AG04450 (cell line): Measurements from ENCODE around the gene SLC49A3. TPM values are rescaled to one million over a fixed set of nuclear protein-coding genes. Genes with fewer than 3 reads are reported as not detected.

Source experiments
- CTCF ChIA-PET: fragments of 300-600, 350-600 bp; formaldehyde crosslinking; extraction: SDS; loops from one replicate; lab custom pipeline; 2022; ENCODE audit warnings: antibody characterized with exemption, inconsistent platforms; lab: Charles Lee
- POLR2A ChIA-PET: fragments of 350-600 bp; formaldehyde crosslinking; extraction: SDS; loops from one replicate; lab custom pipeline; 2021; ENCODE audit warnings: antibody characterized with exemption, inconsistent platforms; lab: Yijun Ruan, JAX
- DNase-seq: peaks from one replicate; pipeline ENCODE4 v3.0.0-alpha.2; 2011; ENCODE audit warnings: low read depth, low spot score
- H3K27ac ChIP-seq: one replicate; pipeline ENCODE4 v1.5.1; 2012; ENCODE audit warnings: low read depth, low read length, control low read depth
- H3K27me3 ChIP-seq: one replicate; pipeline ENCODE4 v1.6.0; 2012; ENCODE audit warnings: low read length; ENCODE audit not compliant: control insufficient read depth, insufficient read depth
- H3K4me3 ChIP-seq: 2 replicates; pipeline ENCODE4 v1.5.1; 2011; ENCODE audit warnings: mild to moderate bottlenecking, low read depth, low read length, control low read depth
- H3K9me3 ChIP-seq: 2 replicates; pipeline ENCODE4 v1.5.1; 2012; ENCODE audit warnings: low read length; ENCODE audit not compliant: control insufficient read depth, insufficient read depth
- polyA plus RNA-seq: library from polyadenylated mRNA; depleted of rRNA; stranded (reverse); fragments of >200 nt; gene quantifications from 2 replicates; pipeline ENCODE4 v1.2.3, GENCODE V29; 2011
- TF ChIP-seq, protein P1 (sequence below): IDR thresholded peaks from 2 replicates; pipeline ENCODE4 v1.5.1; 2011; ENCODE audit warnings: low read depth, low read length, control low read depth, inconsistent platforms

The SLC49A3 gene
- polyA plus RNA-seq, 1 experiment: not detected

DNA sequence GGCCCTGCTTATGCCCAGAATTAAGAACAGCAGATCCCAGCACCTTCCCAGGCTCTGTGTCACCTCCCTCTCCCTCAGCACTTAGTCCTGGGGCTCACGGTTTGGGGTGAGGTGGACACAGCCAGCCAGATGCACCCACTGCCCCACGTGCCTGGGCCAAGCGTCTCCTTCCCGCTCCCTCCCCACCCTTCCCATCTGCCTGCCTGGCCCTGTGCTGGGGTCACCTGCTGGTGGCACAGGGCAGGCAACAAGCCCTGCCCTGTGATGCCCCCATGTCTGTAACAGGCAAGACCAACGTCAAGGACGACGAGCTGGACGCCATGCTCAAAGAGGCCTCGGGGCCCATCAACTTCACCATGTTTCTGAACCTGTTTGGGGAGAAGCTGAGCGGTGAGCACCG is 9.3 kb downstream of the SLC49A3 start:
- ChIA-PET POLR2A (no interaction called here), CTCF (no interaction called here)
- TF ChIP-seq, protein P1, sequence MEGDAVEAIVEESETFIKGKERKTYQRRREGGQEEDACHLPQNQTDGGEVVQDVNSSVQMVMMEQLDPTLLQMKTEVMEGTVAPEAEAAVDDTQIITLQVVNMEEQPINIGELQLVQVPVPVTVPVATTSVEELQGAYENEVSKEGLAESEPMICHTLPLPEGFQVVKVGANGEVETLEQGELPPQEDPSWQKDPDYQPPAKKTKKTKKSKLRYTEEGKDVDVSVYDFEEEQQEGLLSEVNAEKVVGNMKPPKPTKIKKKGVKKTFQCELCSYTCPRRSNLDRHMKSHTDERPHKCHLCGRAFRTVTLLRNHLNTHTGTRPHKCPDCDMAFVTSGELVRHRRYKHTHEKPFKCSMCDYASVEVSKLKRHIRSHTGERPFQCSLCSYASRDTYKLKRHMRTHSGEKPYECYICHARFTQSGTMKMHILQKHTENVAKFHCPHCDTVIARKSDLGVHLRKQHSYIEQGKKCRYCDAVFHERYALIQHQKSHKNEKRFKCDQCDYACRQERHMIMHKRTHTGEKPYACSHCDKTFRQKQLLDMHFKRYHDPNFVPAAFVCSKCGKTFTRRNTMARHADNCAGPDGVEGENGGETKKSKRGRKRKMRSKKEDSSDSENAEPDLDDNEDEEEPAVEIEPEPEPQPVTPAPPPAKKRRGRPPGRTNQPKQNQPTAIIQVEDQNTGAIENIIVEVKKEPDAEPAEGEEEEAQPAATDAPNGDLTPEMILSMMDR: no peak
- H3K4me3 ChIP-seq: no peak overlapping the region
- H3K27ac ChIP-seq: no peak overlapping the region
- H3K9me3 ChIP-seq: no peaks in the 10 kb centered on the region; the same call in 1 of the 2 replicates
- no peak for DNase-seq
- no peaks in the 10 kb centered on the region for H3K27me3 ChIP-seq

DNA sequence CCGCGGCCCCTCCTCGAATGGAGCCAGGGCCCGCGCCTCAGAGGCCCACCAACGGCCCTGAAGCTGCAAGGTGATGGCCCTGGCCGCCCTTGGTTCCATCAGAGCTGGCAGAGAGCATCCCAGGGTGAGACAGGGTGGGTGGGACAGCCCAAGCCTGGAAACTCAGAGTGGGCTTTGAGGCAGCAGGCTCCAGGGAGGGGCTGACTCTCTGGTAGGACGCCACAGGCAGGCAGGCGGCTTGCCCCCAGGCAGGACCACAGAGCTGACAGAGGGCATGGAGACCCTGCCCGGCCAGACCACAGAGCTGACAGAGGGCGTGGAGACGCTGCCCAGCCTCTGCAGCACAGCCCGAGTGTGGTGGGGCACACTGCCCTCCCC is 9.9 kb downstream of the SLC49A3 start:
- Histone ChIP-seq H3K4me3 (no peak overlapping the region), H3K27me3 (no peaks in the 10 kb centered on the region), H3K27ac (no peak overlapping the region), H3K9me3 (no peaks in the 10 kb centered on the region; the same call in 1 of the 2 replicates)
- ChIA-PET POLR2A (no interaction called here), CTCF (interaction anchor here (0.6 kb wide), 1 partner anchor 35 kb away, joined by 3 read pairs; no protein-coding TSS in a partner anchor)
- no peak for DNase-seq
- TF ChIP-seq, protein P1: no peak

DNA sequence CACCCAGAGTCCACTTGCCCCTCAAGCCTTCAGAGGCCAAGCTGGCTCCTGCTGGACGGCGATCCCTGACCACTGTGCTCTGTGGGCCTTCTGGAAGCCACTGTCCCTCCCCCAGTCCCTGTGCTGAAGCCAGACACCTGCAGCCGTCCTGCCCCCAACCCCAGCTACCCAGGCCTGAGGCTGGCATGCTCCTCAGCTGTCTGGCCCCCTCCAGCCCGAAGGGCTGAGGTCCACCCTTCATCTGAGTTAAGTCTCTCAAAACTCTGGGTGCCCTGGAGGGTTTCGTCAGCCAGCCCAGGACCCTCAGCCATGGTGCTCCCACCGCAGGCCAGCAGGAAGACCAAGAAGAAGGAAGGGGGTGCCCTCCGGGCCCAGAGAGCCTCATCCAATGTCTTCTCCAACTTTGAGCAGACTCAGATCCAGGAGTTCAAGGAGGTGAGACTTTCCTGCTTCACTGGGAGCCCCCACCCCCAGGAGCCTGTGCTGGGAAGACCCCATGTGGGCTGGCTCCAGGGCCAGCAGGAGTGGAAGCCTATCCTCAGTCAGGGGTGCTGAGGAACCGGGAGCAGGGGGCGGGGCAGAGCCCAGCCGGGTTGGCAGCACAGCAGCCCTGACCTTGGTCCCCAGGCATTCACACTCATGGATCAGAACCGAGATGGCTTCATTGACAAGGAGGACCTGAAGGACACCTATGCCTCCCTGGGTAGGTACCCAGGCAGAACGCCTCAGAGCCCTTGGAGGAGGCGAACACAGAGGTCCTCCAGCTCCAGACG is 10.4 kb downstream of the SLC49A3 start:
- ChIA-PET CTCF (interaction anchor here (0.6 kb wide), 1 partner anchor 35 kb away, joined by 3 read pairs; no protein-coding TSS in a partner anchor), POLR2A (no interaction called here)
- no peak for DNase-seq
- TF ChIP-seq, protein P1: no peak
- Histone ChIP-seq H3K27me3 (no peaks in the 10 kb centered on the region), H3K27ac (no peak overlapping the region), H3K9me3 (no peaks in the 10 kb centered on the region; the same call in 1 of the 2 replicates), H3K4me3 (no peak overlapping the region)

DNA sequence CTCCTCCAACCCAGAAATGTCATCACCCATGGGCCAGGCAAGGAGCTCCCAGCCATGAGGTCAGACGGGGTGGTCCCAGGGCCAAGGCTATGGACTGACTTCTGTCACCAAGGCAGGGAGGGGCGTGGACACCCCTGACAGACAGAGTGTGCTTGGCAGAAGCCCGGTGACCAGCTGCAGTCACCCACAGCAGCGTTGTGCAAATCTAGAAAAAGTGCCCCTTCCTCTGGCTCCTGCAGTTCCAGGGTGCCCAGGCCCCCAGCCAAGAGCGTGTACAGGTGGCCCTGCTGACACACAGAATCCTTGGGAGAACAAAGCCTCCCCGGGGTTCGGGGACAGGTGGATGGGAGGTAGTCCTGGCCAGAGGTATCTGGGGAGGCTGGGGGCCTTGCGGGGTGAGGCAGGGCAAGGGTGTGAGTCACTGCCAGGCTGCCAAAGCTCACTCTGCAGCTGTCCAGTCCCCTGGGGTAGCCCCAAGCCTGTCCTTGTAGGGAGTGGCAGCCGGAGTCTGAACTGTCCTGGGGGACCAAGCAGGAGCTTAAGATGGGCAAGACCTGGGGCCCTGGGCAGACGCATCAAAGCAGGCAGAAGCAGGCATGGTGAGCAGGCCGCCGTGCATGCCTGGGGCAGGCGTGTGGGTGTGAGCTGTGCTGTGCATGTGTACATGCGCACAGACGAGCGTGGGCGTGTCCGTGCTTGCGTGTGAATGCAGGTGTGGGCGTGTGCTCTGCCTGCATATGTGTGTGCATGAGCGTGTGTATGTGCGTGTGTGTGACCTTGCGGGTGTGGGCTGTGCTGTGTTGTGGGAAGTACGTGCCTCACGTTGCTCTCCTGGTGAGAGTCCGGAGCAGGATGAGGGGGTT is 11.3 kb downstream of the SLC49A3 start:
- TF ChIP-seq, protein P1: no peak
- no peak for DNase-seq
- CTCF ChIA-PET: no interaction called here

More for the DNA sequence above, 11.3 kb downstream of the SLC49A3 start:
- Histone ChIP-seq H3K4me3 (no peak overlapping the region), H3K27me3 (no peaks in the 10 kb centered on the region), H3K9me3 (no peaks in the 10 kb centered on the region; the same call in 1 of the 2 replicates), H3K27ac (no peak overlapping the region)
- POLR2A ChIA-PET: no interaction called here
